Measurements from ENCODE around the gene KCNQ5. TPM values are rescaled to one million over a fixed set of nuclear protein-coding genes. Genes with fewer than 3 reads are reported as not detected.

The KCNQ5 gene
- polyA plus RNA-seq, 1 donor (not counting 4 experiments of a cell fraction or from before 2014, with no cell fraction given) = 3.4 TPM

GRCh38 chr6:72733045-72733444 lies 111.2 kb downstream of the KCNQ5 start:
- no peaks in the 10 kb centered on the region for H3K27me3 ChIP-seq (ENCODE audit: control insufficient read depth, extremely low read depth, insufficient read depth, low read length)
- no peak overlapping the region for H2AFZ ChIP-seq (ENCODE audit: control insufficient read depth, low read length)
- no peaks in the 10 kb centered on the region for H3K4me1 ChIP-seq (ENCODE audit: control insufficient read depth, extremely low read depth, insufficient read depth, low read length)
- H4K20me1 ChIP-seq (ENCODE audit: control insufficient read depth, extremely low read depth, insufficient read depth, low read length) = no peaks in the 10 kb centered on the region
- H3K4me3 ChIP-seq (ENCODE audit: control insufficient read depth in 2 of 3, extremely low read depth in 1 of 3, insufficient read depth in 2 of 3, low read depth in 1 of 3, low read length in 3 of 3) = no peak overlapping the region
- no peaks in the 10 kb centered on the region for H3K36me3 ChIP-seq (ENCODE audit: control insufficient read depth in 2 of 2, extremely low read depth in 1 of 2, insufficient read depth in 2 of 2, low read length in 2 of 2)
- no peak overlapping the region for H3K4me2 ChIP-seq (ENCODE audit: control insufficient read depth, extremely low read depth, insufficient read depth, low read depth, low read length)
- no peaks in the 10 kb centered on the region for H3K9me3 ChIP-seq (ENCODE audit: control insufficient read depth, low read depth, low read length)
- H3K27ac ChIP-seq (ENCODE audit: control insufficient read depth, insufficient read depth, low read length) = no peak overlapping the region
- dilution Hi-C loops (cut with MboI; ENCODE audit: extremely low pct_ligation_motif_present, low sequenced_read_pairs) = no loop called here
- DNase-seq (ENCODE audit: low read depth, low spot score) (no peak), FAIRE-seq (no peak)
- H3K9me1 ChIP-seq (ENCODE audit: control insufficient read depth, extremely low read depth, insufficient read depth, low read length) = no peaks in the 10 kb centered on the region
- TF ChIP-seq EZH2 (IDR thresholded peaks at IDR 0.05; ENCODE audit: low read length) = no peak
- TF ChIP-seq, protein P1, sequence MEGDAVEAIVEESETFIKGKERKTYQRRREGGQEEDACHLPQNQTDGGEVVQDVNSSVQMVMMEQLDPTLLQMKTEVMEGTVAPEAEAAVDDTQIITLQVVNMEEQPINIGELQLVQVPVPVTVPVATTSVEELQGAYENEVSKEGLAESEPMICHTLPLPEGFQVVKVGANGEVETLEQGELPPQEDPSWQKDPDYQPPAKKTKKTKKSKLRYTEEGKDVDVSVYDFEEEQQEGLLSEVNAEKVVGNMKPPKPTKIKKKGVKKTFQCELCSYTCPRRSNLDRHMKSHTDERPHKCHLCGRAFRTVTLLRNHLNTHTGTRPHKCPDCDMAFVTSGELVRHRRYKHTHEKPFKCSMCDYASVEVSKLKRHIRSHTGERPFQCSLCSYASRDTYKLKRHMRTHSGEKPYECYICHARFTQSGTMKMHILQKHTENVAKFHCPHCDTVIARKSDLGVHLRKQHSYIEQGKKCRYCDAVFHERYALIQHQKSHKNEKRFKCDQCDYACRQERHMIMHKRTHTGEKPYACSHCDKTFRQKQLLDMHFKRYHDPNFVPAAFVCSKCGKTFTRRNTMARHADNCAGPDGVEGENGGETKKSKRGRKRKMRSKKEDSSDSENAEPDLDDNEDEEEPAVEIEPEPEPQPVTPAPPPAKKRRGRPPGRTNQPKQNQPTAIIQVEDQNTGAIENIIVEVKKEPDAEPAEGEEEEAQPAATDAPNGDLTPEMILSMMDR (optimal IDR thresholded peaks at IDR 0.05 in 1 of 3, IDR thresholded peaks at IDR 0.05 in 1 of 3, conservative IDR thresholded peaks at IDR 0.05 in 1 of 3; ENCODE audit: extremely low read depth in 1 of 3, insufficient read depth in 2 of 3, low read length in 3 of 3) = no peak
- H3K9ac ChIP-seq (ENCODE audit: control insufficient read depth, extremely low read depth, insufficient read depth, low read length) = no peak overlapping the region
- no peaks in the 10 kb centered on the region for H3K79me2 ChIP-seq (ENCODE audit: control insufficient read depth, insufficient read depth, low read length)

DNA sequence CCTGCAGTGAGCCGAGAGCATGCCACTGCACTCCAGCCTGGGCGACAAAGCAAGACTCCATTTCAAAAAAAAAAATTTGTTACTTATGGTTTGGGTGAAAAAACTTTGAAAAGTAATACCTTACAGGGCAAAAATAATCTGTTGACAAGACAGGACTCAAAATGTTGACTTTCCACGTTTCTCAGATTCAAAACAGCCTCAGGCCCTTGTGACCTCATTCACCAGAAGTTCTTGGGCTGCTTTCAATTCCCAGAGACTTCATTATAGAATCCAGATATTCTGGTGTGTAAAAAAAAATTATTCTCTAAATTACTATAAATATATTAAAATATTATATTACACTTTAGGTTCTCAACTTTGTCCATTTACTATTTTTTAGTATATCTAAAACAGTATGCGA lies 116.2 kb downstream of the KCNQ5 start:
- Histone ChIP-seq H3K36me3 (ENCODE audit: control insufficient read depth in 2 of 2, extremely low read depth in 1 of 2, insufficient read depth in 2 of 2, low read length in 2 of 2) (no peaks in the 10 kb centered on the region), H2AFZ (ENCODE audit: control insufficient read depth, low read length) (no peak overlapping the region), H3K4me1 (ENCODE audit: control insufficient read depth, extremely low read depth, insufficient read depth, low read length) (no peaks in the 10 kb centered on the region), H3K79me2 (ENCODE audit: control insufficient read depth, insufficient read depth, low read length) (no peaks in the 10 kb centered on the region), H3K27ac (ENCODE audit: control insufficient read depth, insufficient read depth, low read length) (no peak overlapping the region), H3K9me1 (ENCODE audit: control insufficient read depth, extremely low read depth, insufficient read depth, low read length) (no peaks in the 10 kb centered on the region), H3K9ac (ENCODE audit: control insufficient read depth, extremely low read depth, insufficient read depth, low read length) (no peak overlapping the region), H3K4me3 (ENCODE audit: control insufficient read depth in 2 of 3, extremely low read depth in 1 of 3, insufficient read depth in 2 of 3, low read depth in 1 of 3, low read length in 3 of 3) (no peak overlapping the region), H3K9me3 (ENCODE audit: control insufficient read depth, low read depth, low read length) (no peaks in the 10 kb centered on the region), H4K20me1 (ENCODE audit: control insufficient read depth, extremely low read depth, insufficient read depth, low read length) (no peaks in the 10 kb centered on the region), H3K4me2 (ENCODE audit: control insufficient read depth, extremely low read depth, insufficient read depth, low read depth, low read length) (no peak overlapping the region), H3K27me3 (ENCODE audit: control insufficient read depth, extremely low read depth, insufficient read depth, low read length) (no peaks in the 10 kb centered on the region)
- dilution Hi-C loops (cut with MboI; ENCODE audit: extremely low pct_ligation_motif_present, low sequenced_read_pairs) = no loop called here
- DNase-seq (ENCODE audit: low read depth, low spot score) (no peak), FAIRE-seq (no peak)
- TF ChIP-seq, protein P1 (optimal IDR thresholded peaks at IDR 0.05 in 1 of 3, IDR thresholded peaks at IDR 0.05 in 1 of 3, conservative IDR thresholded peaks at IDR 0.05 in 1 of 3; ENCODE audit: extremely low read depth in 1 of 3, insufficient read depth in 2 of 3, low read length in 3 of 3) = no peak
- TF ChIP-seq EZH2 (IDR thresholded peaks at IDR 0.05; ENCODE audit: low read length) = no peak

Data from keratinocyte (primary cell).